ENCODE data around the gene FGF11.

GRCh38 chr17:7410634-7411426 is 28.5 kb upstream of the FGF11 start:
- TF ChIP-seq GABPB1 (CRISPR knock-in tag; IDR thresholded peaks at IDR 0.05) (no peak), ELF4 (CRISPR knock-in tag; IDR thresholded peaks at IDR 0.05; ENCODE audit: borderline replicate concordance) (no peak), HNF4G (IDR thresholded peaks at IDR 0.05; ENCODE audit: borderline replicate concordance, low read depth, low read length) (no peak), HNF4G (CRISPR knock-in tag; IDR thresholded peaks at IDR 0.05; ENCODE audit: borderline replicate concordance, low read depth) (no peak)
- TF ChIP-seq, protein P1, sequence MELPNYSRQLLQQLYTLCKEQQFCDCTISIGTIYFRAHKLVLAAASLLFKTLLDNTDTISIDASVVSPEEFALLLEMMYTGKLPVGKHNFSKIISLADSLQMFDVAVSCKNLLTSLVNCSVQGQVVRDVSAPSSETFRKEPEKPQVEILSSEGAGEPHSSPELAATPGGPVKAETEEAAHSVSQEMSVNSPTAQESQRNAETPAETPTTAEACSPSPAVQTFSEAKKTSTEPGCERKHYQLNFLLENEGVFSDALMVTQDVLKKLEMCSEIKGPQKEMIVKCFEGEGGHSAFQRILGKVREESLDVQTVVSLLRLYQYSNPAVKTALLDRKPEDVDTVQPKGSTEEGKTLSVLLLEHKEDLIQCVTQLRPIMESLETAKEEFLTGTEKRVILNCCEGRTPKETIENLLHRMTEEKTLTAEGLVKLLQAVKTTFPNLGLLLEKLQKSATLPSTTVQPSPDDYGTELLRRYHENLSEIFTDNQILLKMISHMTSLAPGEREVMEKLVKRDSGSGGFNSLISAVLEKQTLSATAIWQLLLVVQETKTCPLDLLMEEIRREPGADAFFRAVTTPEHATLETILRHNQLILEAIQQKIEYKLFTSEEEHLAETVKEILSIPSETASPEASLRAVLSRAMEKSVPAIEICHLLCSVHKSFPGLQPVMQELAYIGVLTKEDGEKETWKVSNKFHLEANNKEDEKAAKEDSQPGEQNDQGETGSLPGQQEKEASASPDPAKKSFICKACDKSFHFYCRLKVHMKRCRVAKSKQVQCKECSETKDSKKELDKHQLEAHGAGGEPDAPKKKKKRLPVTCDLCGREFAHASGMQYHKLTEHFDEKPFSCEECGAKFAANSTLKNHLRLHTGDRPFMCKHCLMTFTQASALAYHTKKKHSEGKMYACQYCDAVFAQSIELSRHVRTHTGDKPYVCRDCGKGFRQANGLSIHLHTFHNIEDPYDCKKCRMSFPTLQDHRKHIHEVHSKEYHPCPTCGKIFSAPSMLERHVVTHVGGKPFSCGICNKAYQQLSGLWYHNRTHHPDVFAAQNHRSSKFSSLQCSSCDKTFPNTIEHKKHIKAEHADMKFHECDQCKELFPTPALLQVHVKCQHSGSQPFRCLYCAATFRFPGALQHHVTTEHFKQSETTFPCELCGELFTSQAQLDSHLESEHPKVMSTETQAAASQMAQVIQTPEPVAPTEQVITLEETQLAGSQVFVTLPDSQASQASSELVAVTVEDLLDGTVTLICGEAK (IDR thresholded peaks at IDR 0.05) = no peak
- TF ChIP-seq, protein P1 (CRISPR knock-in tag; IDR thresholded peaks at IDR 0.05) = no peak

Data from HepG2 (cell line).